ENCODE results near the gene PCLO. TPM values are rescaled to one million over a fixed set of nuclear protein-coding genes. Genes with fewer than 3 reads are reported as not detected.

Gene PCLO
- total RNA-seq, 1 experiment from 2014 or later, result 3.1 TPM

DNA sequence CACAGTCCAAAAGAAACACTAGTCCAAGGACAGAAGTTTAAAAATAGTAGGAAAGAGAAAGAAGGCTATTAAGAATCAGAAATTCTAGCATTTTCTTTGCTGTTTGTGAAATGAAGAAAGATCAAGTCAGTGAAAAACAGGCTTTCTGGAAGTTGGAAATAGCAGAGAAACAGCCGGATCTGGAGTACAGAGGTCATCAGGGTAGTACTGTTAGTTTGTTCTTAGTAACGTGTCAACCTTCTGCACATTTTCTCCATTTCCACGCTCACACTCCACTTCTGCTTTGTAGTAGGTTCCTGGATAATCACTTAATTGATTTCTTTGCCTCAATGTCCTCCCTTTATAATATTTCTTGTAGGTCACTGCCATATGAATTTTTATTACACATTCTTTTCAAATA lies 322.6 kb downstream of the PCLO start:
- Mint-ChIP-seq H3K27ac (peak overlapping the region in 2 of 3 experiments; percentile 44 to 59; a peak in 4 of 7 replicates), H3K9me3 (peaks cover 2 to 3% of the 10 kb centered on the region in 2 experiments; a peak in 2 of 5 replicates), H3K27me3 (ENCODE audit: low read depth) (no peaks in the 10 kb centered on the region), H3K4me3 (no peak overlapping the region), H3K4me1 (peaks cover 19% of the 10 kb centered on the region in 2 experiments), H3K36me3 (ENCODE audit: insufficient read depth in 1 of 3, low read depth in 3 of 3) (peaks cover 0 to 9% (median 3%) of the 10 kb centered on the region in 3 experiments; a peak in 4 of 7 replicates)
- H3K18ac ChIP-seq (ENCODE audit: insufficient read length, low read depth, low read length), result no peak overlapping the region
- no peaks in the 10 kb centered on the region for H3K9me3 ChIP-seq (ENCODE audit: control insufficient read depth, low read depth, low read length)
- H2BK120ac ChIP-seq (ENCODE audit: low read depth, low read length, poor library complexity, severe bottlenecking), result no peak overlapping the region
- H3K27me3 ChIP-seq (ENCODE audit: insufficient read depth, low read length), result no peaks in the 10 kb centered on the region
- no peaks in the 10 kb centered on the region for H3K79me1 ChIP-seq (ENCODE audit: insufficient read depth, low read depth, low read length, poor library complexity, severe bottlenecking)
- no peak overlapping the region for H4K8ac ChIP-seq (replicated peaks; ENCODE audit: insufficient read length, low read depth, low read length)
- no peaks in the 10 kb centered on the region for H4K20me1 ChIP-seq (ENCODE audit: control insufficient read depth, insufficient read depth, insufficient read length)
- no peak overlapping the region for H2BK15ac ChIP-seq (ENCODE audit: low read depth, low read length)
- H2BK5ac ChIP-seq (ENCODE audit: insufficient read length, low read length), result no peak overlapping the region
- H2BK12ac ChIP-seq (ENCODE audit: insufficient read length, low read depth, low read length), result no peak overlapping the region
- no peak overlapping the region for H3K14ac ChIP-seq (ENCODE audit: insufficient read depth, low read length)
- no peak overlapping the region for H4K91ac ChIP-seq (ENCODE audit: insufficient read length, low read depth, low read length)
- no peaks in the 10 kb centered on the region for H3K23me2 ChIP-seq (ENCODE audit: insufficient read length, low read depth, low read length, poor library complexity, severe bottlenecking)
- H3T11ph ChIP-seq (ENCODE audit: low read length), result no peak overlapping the region
- DNase-seq, result no peak
- no peak overlapping the region for H3K4me2 ChIP-seq (ENCODE audit: insufficient read depth, insufficient read length, low read length)
- H3K27ac ChIP-seq (ENCODE audit: insufficient read length, low read depth, low read length), result no peak overlapping the region
- H4K5ac ChIP-seq (ENCODE audit: insufficient read length, low read depth, low read length), result no peak overlapping the region
- no peak overlapping the region for H3K56ac ChIP-seq (ENCODE audit: insufficient read length, low read depth, low read length)
- WGBS (ENCODE audit: extremely low coverage, insufficient read length, low lambda C conversion rate), result no CpG with 5 or more reads among the region's 3 CpGs
- no peak overlapping the region for H3K9ac ChIP-seq (ENCODE audit: extremely low read depth, insufficient read length, low read length)
- no peak overlapping the region for H2AK5ac ChIP-seq (ENCODE audit: insufficient read length, low read length)
- H2AFZ ChIP-seq (ENCODE audit: low read length), result no peak overlapping the region
- no peak overlapping the region for H2BK20ac ChIP-seq (ENCODE audit: low read depth, low read length, poor library complexity, severe bottlenecking)
- H3K79me2 ChIP-seq (ENCODE audit: insufficient read depth, low read length), result no peaks in the 10 kb centered on the region
- H3K23ac ChIP-seq (ENCODE audit: insufficient read length, low read depth, low read length), result no peak overlapping the region
- H3K4ac ChIP-seq (ENCODE audit: low read depth, low read length), result no peak overlapping the region
- TF ChIP-seq, protein P1, sequence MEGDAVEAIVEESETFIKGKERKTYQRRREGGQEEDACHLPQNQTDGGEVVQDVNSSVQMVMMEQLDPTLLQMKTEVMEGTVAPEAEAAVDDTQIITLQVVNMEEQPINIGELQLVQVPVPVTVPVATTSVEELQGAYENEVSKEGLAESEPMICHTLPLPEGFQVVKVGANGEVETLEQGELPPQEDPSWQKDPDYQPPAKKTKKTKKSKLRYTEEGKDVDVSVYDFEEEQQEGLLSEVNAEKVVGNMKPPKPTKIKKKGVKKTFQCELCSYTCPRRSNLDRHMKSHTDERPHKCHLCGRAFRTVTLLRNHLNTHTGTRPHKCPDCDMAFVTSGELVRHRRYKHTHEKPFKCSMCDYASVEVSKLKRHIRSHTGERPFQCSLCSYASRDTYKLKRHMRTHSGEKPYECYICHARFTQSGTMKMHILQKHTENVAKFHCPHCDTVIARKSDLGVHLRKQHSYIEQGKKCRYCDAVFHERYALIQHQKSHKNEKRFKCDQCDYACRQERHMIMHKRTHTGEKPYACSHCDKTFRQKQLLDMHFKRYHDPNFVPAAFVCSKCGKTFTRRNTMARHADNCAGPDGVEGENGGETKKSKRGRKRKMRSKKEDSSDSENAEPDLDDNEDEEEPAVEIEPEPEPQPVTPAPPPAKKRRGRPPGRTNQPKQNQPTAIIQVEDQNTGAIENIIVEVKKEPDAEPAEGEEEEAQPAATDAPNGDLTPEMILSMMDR (conservative IDR thresholded peaks at IDR 0.05), result no peak
- H3K4me1 ChIP-seq (ENCODE audit: insufficient read depth, low read length), result no peaks in the 10 kb centered on the region
